Measurements from ENCODE around the gene OR10P1. TPM values are rescaled to one million over a fixed set of nuclear protein-coding genes. Genes with fewer than 3 reads are reported as not detected.
A peak's percentile ranks its signal among the peaks of the same experiment; 100 is the strongest.
"Not testable (repeated sequence)": the region's sequence is repeated elsewhere in the genome, so short reads cannot be mapped to it uniquely, and the experiment has no call there.

The OR10P1 gene
- total RNA-seq, 2 experiments from 2014 or later, result not detected

- intact Hi-C loops (cut with micrococcal nuclease; ENCODE audit: unreplicated experiment), result loop anchor here (10.0 kb wide), 1 partner anchor 658 kb away; the partner anchor contains the start of gene TESPA1
- no peaks in the 10 kb centered on the region for H3K9me2 ChIP-seq (ENCODE audit: insufficient read depth, low read length)
- no peak overlapping the region for H3K27ac ChIP-seq (ENCODE audit: low read depth, low read length, poor library complexity, severe bottlenecking)
- TF ChIP-seq EZH2phosphoT487 (IDR thresholded peaks at IDR 0.05; ENCODE audit: borderline replicate concordance, low read depth, low read length) (no peak), CTCF (conservative IDR thresholded peaks at IDR 0.05; ENCODE audit: low read length) (no peak)
- peak overlapping the region; percentile 54 for H3K4me2 ChIP-seq (ENCODE audit: low read length)
- no peaks in the 10 kb centered on the region for H3K79me2 ChIP-seq (ENCODE audit: insufficient read depth, low read depth, low read length)
- no peaks in the 10 kb centered on the region for H4K20me1 ChIP-seq (ENCODE audit: insufficient read depth, low read length)
- peak overlapping the region; percentile 2 for H3K4me3 ChIP-seq (ENCODE audit: low read depth, low read length, poor library complexity, severe bottlenecking)
- peak overlapping the region; percentile 45 for H2AFZ ChIP-seq (ENCODE audit: low read length)
- POLR2A ChIA-PET, result interaction anchor here (1.0 to 1.3 kb wide), 3 partner anchors 14 to 176 kb away, joined by 3 to 5 read pairs (median 3); no protein-coding TSS in a partner anchor
- H3K36me3 ChIP-seq (ENCODE audit: insufficient read depth, low read length), result no peaks in the 10 kb centered on the region
- H3K9me3 ChIP-seq (ENCODE audit: low read length), result no peaks in the 10 kb centered on the region
- peaks cover 20% of the 10 kb centered on the region for H3K4me1 ChIP-seq (ENCODE audit: insufficient read depth, low read length, poor library complexity, severe bottlenecking)
- peak; percentile 52 for DNase-seq (ENCODE audit: low spot score)
- CTCF ChIA-PET (ENCODE audit: unreplicated experiment), result no interaction called here
- no TSS peak for BruUV-seq (replicated peaks)
Observed at GRCh38 chr12:55642669-55643068, 6.0 kb downstream of the OR10P1 start.

- ChIA-PET POLR2A (no interaction called here), CTCF (ENCODE audit: unreplicated experiment) (no interaction called here)
- H3K27ac ChIP-seq (ENCODE audit: low read depth, low read length, poor library complexity, severe bottlenecking), result no peak overlapping the region
- no peak overlapping the region for H3K4me3 ChIP-seq (ENCODE audit: low read depth, low read length, poor library complexity, severe bottlenecking)
- DNase-seq (ENCODE audit: low spot score), result no peak
- H2AFZ ChIP-seq (ENCODE audit: low read length), result no peak overlapping the region
- no peaks in the 10 kb centered on the region for H4K20me1 ChIP-seq (ENCODE audit: insufficient read depth, low read length)
- intact Hi-C loops (cut with micrococcal nuclease; ENCODE audit: unreplicated experiment), result loop anchor here (10.0 kb wide), 1 partner anchor 660 kb away; the partner anchor contains the start of gene TESPA1
- H3K9me3 ChIP-seq (ENCODE audit: low read length), result no peaks in the 10 kb centered on the region
- no peak overlapping the region for H3K4me2 ChIP-seq (ENCODE audit: low read length)
- no peaks in the 10 kb centered on the region for H3K36me3 ChIP-seq (ENCODE audit: insufficient read depth, low read length)
- no peak for TF ChIP-seq EZH2phosphoT487 (IDR thresholded peaks at IDR 0.05; ENCODE audit: borderline replicate concordance, low read depth, low read length)
- no peak for TF ChIP-seq CTCF (conservative IDR thresholded peaks at IDR 0.05; ENCODE audit: low read length)
- no peaks in the 10 kb centered on the region for H3K79me2 ChIP-seq (ENCODE audit: insufficient read depth, low read depth, low read length)
- H3K9me2 ChIP-seq (ENCODE audit: insufficient read depth, low read length), result no peaks in the 10 kb centered on the region
- BruUV-seq (replicated peaks), result no TSS peak
- peaks cover 20% of the 10 kb centered on the region for H3K4me1 ChIP-seq (ENCODE audit: insufficient read depth, low read length, poor library complexity, severe bottlenecking)
Observed at GRCh38 chr12:55644591-55644990, 7.9 kb downstream of the OR10P1 start.

GRCh38 chr12:55647027-55647426 lies 10.3 kb downstream of the OR10P1 start:
- Histone ChIP-seq H3K4me2 (ENCODE audit: low read length) (no peak overlapping the region), H2AFZ (ENCODE audit: low read length) (peak overlapping the region; percentile 85; the same call in 1 of the 2 replicates), H3K79me2 (ENCODE audit: insufficient read depth, low read depth, low read length) (no peaks in the 10 kb centered on the region), H3K9me3 (ENCODE audit: low read length) (0 out of 2 replicates have a peak, but pooled peaks cover 4% of the 10 kb centered on the region), H3K4me3 (ENCODE audit: low read depth, low read length, poor library complexity, severe bottlenecking) (no peak overlapping the region), H3K4me1 (ENCODE audit: insufficient read depth, low read length, poor library complexity, severe bottlenecking) (peaks cover 16% of the 10 kb centered on the region), H4K20me1 (ENCODE audit: insufficient read depth, low read length) (no peaks in the 10 kb centered on the region), H3K27ac (ENCODE audit: low read depth, low read length, poor library complexity, severe bottlenecking) (no peak overlapping the region), H3K9me2 (ENCODE audit: insufficient read depth, low read length) (no peaks in the 10 kb centered on the region), H3K36me3 (ENCODE audit: insufficient read depth, low read length) (no peaks in the 10 kb centered on the region)
- ChIA-PET CTCF (ENCODE audit: unreplicated experiment) (no interaction called here), POLR2A (no interaction called here)
- BruUV-seq (replicated peaks), result no TSS peak
- intact Hi-C loops (cut with micrococcal nuclease; ENCODE audit: unreplicated experiment), result loop anchor here (10.0 kb wide), 1 partner anchor 662 kb away; the partner anchor contains the start of gene TESPA1
- TF ChIP-seq EZH2phosphoT487 (IDR thresholded peaks at IDR 0.05; ENCODE audit: borderline replicate concordance, low read depth, low read length), result no peak
- TF ChIP-seq CTCF (conservative IDR thresholded peaks at IDR 0.05; ENCODE audit: low read length), result no peak
- no peak for DNase-seq (ENCODE audit: low spot score)

- POLR2A ChIA-PET; H3K9me2 ChIP-seq (ENCODE audit: insufficient read depth, low read length); DNase-seq (ENCODE audit: low spot score); H3K9me3 ChIP-seq (ENCODE audit: low read length); intact Hi-C loops (cut with micrococcal nuclease; ENCODE audit: unreplicated experiment); H3K4me3 ChIP-seq (ENCODE audit: low read depth, low read length, poor library complexity, severe bottlenecking); H3K27ac ChIP-seq (ENCODE audit: low read depth, low read length, poor library complexity, severe bottlenecking); CTCF ChIA-PET (ENCODE audit: unreplicated experiment); H3K79me2 ChIP-seq (ENCODE audit: insufficient read depth, low read depth, low read length); H4K20me1 ChIP-seq (ENCODE audit: insufficient read depth, low read length); BruUV-seq (replicated peaks); H3K4me2 ChIP-seq (ENCODE audit: low read length); H3K36me3 ChIP-seq (ENCODE audit: insufficient read depth, low read length); H3K4me1 ChIP-seq (ENCODE audit: insufficient read depth, low read length, poor library complexity, severe bottlenecking); H2AFZ ChIP-seq (ENCODE audit: low read length): not testable (repeated sequence)
Observed at GRCh38 chr12:55650620-55651298, 14.1 kb downstream of the OR10P1 start.

Measured in OCI-LY7 (cell line).